WTC11 (cell line): ENCODE results near the gene TUB. TPM values are rescaled to one million over a fixed set of nuclear protein-coding genes. Genes with fewer than 3 reads are reported as not detected.

Experiments
- ATAC-seq: fragments of 200-7000 bp; cut with Tn5 transposase; 2 replicates; pipeline ENCODE4 v1.10.0; 2021; ENCODE audit warnings: mild to moderate bottlenecking, moderate library complexity
- CTCF ChIA-PET: fragments of 300-600 bp; sonication (Branson Sonifier 250); formaldehyde crosslinking; loops from one replicate; lab custom pipeline; 2021; ENCODE audit warnings: antibody characterized with exemption; lab: Charles Lee
- POLR2A ChIA-PET: fragments of 350-600 bp; sonication (Branson Sonifier 250); formaldehyde crosslinking; loops from one replicate; lab custom pipeline; 2021; ENCODE audit warnings: antibody characterized with exemption; lab: Charles Lee
- DNase-seq: peaks from one replicate; pipeline ENCODE4 v3.0.0; 2021; ENCODE audit warnings: low spot score
- H3K27ac Mint-ChIP-seq: 2 replicates; pipeline ENCODE4 v1.8.0; 2021; ENCODE audit warnings: mixed read lengths
- H3K27me3 Mint-ChIP-seq: 2 replicates; pipeline ENCODE4 v1.8.0; 2021; ENCODE audit warnings: low read depth, mild to moderate bottlenecking, moderate library complexity, mixed read lengths
- H3K36me3 Mint-ChIP-seq: 2 replicates; pipeline ENCODE4 v1.8.0; 2021; ENCODE audit warnings: mixed read lengths
- H3K4me1 Mint-ChIP-seq: 2 replicates; pipeline ENCODE4 v1.8.0; 2022; ENCODE audit warnings: mixed read lengths
- H3K4me3 Mint-ChIP-seq: 2 replicates; pipeline ENCODE4 v1.8.0; 2021; ENCODE audit warnings: mild to moderate bottlenecking, moderate library complexity, mixed read lengths
- H3K9me3 Mint-ChIP-seq: 2 replicates; pipeline ENCODE4 v1.8.0; 2021; ENCODE audit warnings: mixed read lengths
- ATF1 ChIP-seq: sonication (generic); formaldehyde crosslinking; IDR thresholded peaks from 2 replicates; pipeline ENCODE4 v1.8.1; 2023; ENCODE audit warnings: mild to moderate bottlenecking, moderate library complexity, missing genetic modification reagents
- ATF2 ChIP-seq: sonication (generic); formaldehyde crosslinking; IDR thresholded peaks from 2 replicates; pipeline ENCODE4 v1.8.1; 2022; ENCODE audit warnings: low read depth, missing genetic modification reagents, borderline replicate concordance
- CREM ChIP-seq: sonication (generic); formaldehyde crosslinking; IDR thresholded peaks from 2 replicates; pipeline ENCODE4 v1.8.1; 2022; ENCODE audit warnings: mild to moderate bottlenecking, missing genetic modification reagents, moderate library complexity
- ERG ChIP-seq: fragments of 250-450 bp; sonication (Bioruptor Pico); IDR thresholded peaks from 2 replicates; pipeline ENCODE4 v1.8.0; 2021; ENCODE audit warnings: mild to moderate bottlenecking
- FOXK1 ChIP-seq: sonication (generic); formaldehyde crosslinking; IDR thresholded peaks from 2 replicates; pipeline ENCODE4 v1.8.0; 2022; ENCODE audit warnings: mild to moderate bottlenecking, moderate library complexity, missing genetic modification reagents
- HMGA2 ChIP-seq: fragments of 250-450 bp; sonication (Bioruptor Pico); IDR thresholded peaks from 2 replicates; pipeline ENCODE4 v1.4.0; 2021; ENCODE audit warnings: mild to moderate bottlenecking, moderate library complexity
- IRF2 ChIP-seq: sonication (generic); formaldehyde crosslinking; IDR thresholded peaks from 2 replicates; pipeline ENCODE4 v1.8.0; 2022; ENCODE audit warnings: low read depth, missing genetic modification reagents, borderline replicate concordance
- JUN ChIP-seq: sonication (generic); formaldehyde crosslinking; IDR thresholded peaks from 2 replicates; pipeline ENCODE4 v1.8.0; 2023; ENCODE audit warnings: mild to moderate bottlenecking, missing genetic modification reagents
- KAT7 ChIP-seq: sonication (generic); formaldehyde crosslinking; IDR thresholded peaks from 2 replicates; pipeline ENCODE4 v1.8.1; 2023; ENCODE audit warnings: missing genetic modification reagents, mild to moderate bottlenecking, borderline replicate concordance
- MXD4 ChIP-seq: fragments of 250-450 bp; sonication (Bioruptor Pico); IDR thresholded peaks from 2 replicates; pipeline ENCODE4 v1.8.0; 2021; ENCODE audit warnings: mild to moderate bottlenecking, moderate library complexity, borderline replicate concordance
- MYBL2 ChIP-seq: sonication (generic); formaldehyde crosslinking; IDR thresholded peaks from 2 replicates; pipeline ENCODE4 v1.8.1; 2023; ENCODE audit warnings: mild to moderate bottlenecking, moderate library complexity, missing genetic modification reagents
- PRDM15 ChIP-seq: sonication (generic); formaldehyde crosslinking; IDR thresholded peaks from 2 replicates; pipeline ENCODE4 v1.8.0; 2022; ENCODE audit warnings: missing genetic modification reagents
- SMAD3 ChIP-seq: sonication (generic); formaldehyde crosslinking; IDR thresholded peaks from 2 replicates; pipeline ENCODE4 v1.8.0; 2022; ENCODE audit warnings: missing genetic modification reagents, mild to moderate bottlenecking, borderline replicate concordance
- SMAD4 ChIP-seq: sonication (generic); formaldehyde crosslinking; IDR thresholded peaks from 2 replicates; pipeline ENCODE4 v1.8.0; 2022; ENCODE audit warnings: mild to moderate bottlenecking, missing genetic modification reagents
- SOX15 ChIP-seq: fragments of 250-450 bp; sonication (Bioruptor Pico); IDR thresholded peaks from 2 replicates; pipeline ENCODE4 v1.9.0; 2021; ENCODE audit warnings: mild to moderate bottlenecking
- ZBTB43 ChIP-seq: sonication (generic); formaldehyde crosslinking; IDR thresholded peaks from 2 replicates; pipeline ENCODE4 v1.8.1; 2023; ENCODE audit warnings: mild to moderate bottlenecking, missing genetic modification reagents
- ZNF121 ChIP-seq: sonication (generic); formaldehyde crosslinking; IDR thresholded peaks from 2 replicates; pipeline ENCODE4 v1.8.0; 2023; ENCODE audit warnings: missing genetic modification reagents
- ZNF219 ChIP-seq: sonication (generic); formaldehyde crosslinking; IDR thresholded peaks from 2 replicates; pipeline ENCODE4 v1.8.0; 2023; ENCODE audit warnings: missing genetic modification reagents, mild to moderate bottlenecking, borderline replicate concordance
- ZNF263 ChIP-seq: sonication (generic); formaldehyde crosslinking; IDR thresholded peaks from 2 replicates; pipeline ENCODE4 v1.8.1; 2022; ENCODE audit warnings: low read depth, mild to moderate bottlenecking, moderate library complexity, missing genetic modification reagents
- ZNF317 ChIP-seq: sonication (generic); formaldehyde crosslinking; IDR thresholded peaks from 2 replicates; pipeline ENCODE4 v1.8.1; 2023; ENCODE audit warnings: low read depth, mild to moderate bottlenecking, moderate library complexity, missing genetic modification reagents, borderline replicate concordance
- ZNF396 ChIP-seq: fragments of 250-450 bp; sonication (Bioruptor Pico); IDR thresholded peaks from 2 replicates; pipeline ENCODE4 v1.8.0; 2021; ENCODE audit warnings: mild to moderate bottlenecking, moderate library complexity, borderline replicate concordance
- ZNF512 ChIP-seq: sonication (generic); formaldehyde crosslinking; IDR thresholded peaks from 2 replicates; pipeline ENCODE4 v1.8.1; 2022; ENCODE audit warnings: missing genetic modification reagents, borderline replicate concordance
- total RNA-seq: library from RNA; stranded (reverse); gene quantifications from 3 replicates; pipeline ENCODE4 v1.2.3, GENCODE V29; 2021

Gene TUB
- total RNA-seq, 1 experiment from 2014 or later = 32.1 TPM

GRCh38 chr11:8055836-8056526, 25.0 kb upstream of the TUB start:
- H3K4me1 Mint-ChIP-seq = peaks cover 14% of the 10 kb centered on the region
- ATAC-seq (no peak), DNase-seq (no peak)
- no peaks in the 10 kb centered on the region for H3K36me3 Mint-ChIP-seq
- CTCF ChIA-PET = interaction anchor here (1.0 to 4.9 kb wide), 18 partner anchors 11 to 69 kb away, joined by 4 to 141 read pairs (median 12); partner anchors contain the start of gene EIF3F
- no peak overlapping the region for H3K4me3 Mint-ChIP-seq
- H3K27me3 Mint-ChIP-seq = no peaks in the 10 kb centered on the region
- no peak overlapping the region for H3K27ac Mint-ChIP-seq
- H3K9me3 Mint-ChIP-seq = no peaks in the 10 kb centered on the region
- POLR2A ChIA-PET = no interaction called here
- TF ChIP-seq SMAD4 (CRISPR knock-in tag) (no peak), ZNF317 (CRISPR knock-in tag) (no peak), KAT7 (CRISPR knock-in tag) (no peak)

GRCh38 chr11:8056810-8057463, 24.1 kb upstream of the TUB start:
- DNase-seq = no peak
- POLR2A ChIA-PET = no interaction called here
- no peaks in the 10 kb centered on the region for H3K27me3 Mint-ChIP-seq
- peak overlapping the region; percentile 37; the same call in 1 of the 2 replicates for H3K27ac Mint-ChIP-seq
- H3K4me3 Mint-ChIP-seq = no peak overlapping the region
- H3K4me1 Mint-ChIP-seq = peaks cover 14% of the 10 kb centered on the region
- no peak for ATAC-seq
- H3K9me3 Mint-ChIP-seq = no peaks in the 10 kb centered on the region
- no peaks in the 10 kb centered on the region for H3K36me3 Mint-ChIP-seq
- TF ChIP-seq IRF2 (CRISPR knock-in tag) (no peak), ZNF121 (CRISPR knock-in tag) (no peak), MYBL2 (CRISPR knock-in tag) (no peak)
- CTCF ChIA-PET = interaction anchor here (0.6 to 4.9 kb wide), 9 partner anchors 10 to 95 kb away, joined by 4 to 141 read pairs (median 9); no protein-coding TSS in a partner anchor

- Mint-ChIP-seq H3K36me3 (no peaks in the 10 kb centered on the region), H3K27me3 (no peaks in the 10 kb centered on the region), H3K27ac (no peak overlapping the region), H3K4me1 (peaks cover 14% of the 10 kb centered on the region), H3K4me3 (no peak overlapping the region), H3K9me3 (no peaks in the 10 kb centered on the region)
- no peak for ATAC-seq
- CTCF ChIA-PET = interaction anchor here (1.0 to 2.3 kb wide), 3 partner anchors 24 to 41 kb away, joined by 3 to 9 read pairs (median 5); no protein-coding TSS in a partner anchor
- POLR2A ChIA-PET = no interaction called here
- no peak for DNase-seq
- TF ChIP-seq SOX15 (no peak), FOXK1 (CRISPR knock-in tag) (no peak), JUN (CRISPR knock-in tag) (no peak), ZNF263 (CRISPR knock-in tag) (no peak), ZNF219 (CRISPR knock-in tag) (no peak), ZNF512 (CRISPR knock-in tag) (no peak), HMGA2 (no peak), ZBTB43 (no peak), ATF2 (CRISPR knock-in tag) (no peak), ATF1 (no peak), PRDM15 (no peak), CREM (no peak), SMAD3 (no peak), ZNF396 (no peak), ERG (CRISPR knock-in tag) (no peak), MXD4 (CRISPR knock-in tag) (no peak)
Measured at GRCh38 chr11:8058216-8058615, 22.8 kb upstream of the TUB start.
